GM12875 (cell line): ENCODE measurements around the gene PBXIP1.

Source experiments
- H3K4me3 ChIP-seq: one replicate; pipeline ENCODE4 v1.5.1; 2011; ENCODE audit warnings: low read depth, low read length, control low read depth
- CTCF ChIP-seq: IDR thresholded peaks from 2 replicates; pipeline ENCODE4 v1.5.1; 2011; ENCODE audit warnings: low read depth, mild to moderate bottlenecking, control low read depth, inconsistent platforms, low read length, moderate library complexity, borderline replicate concordance; ENCODE audit not compliant: insufficient read depth

PBXIP1 gene

GRCh38 chr1:154941333-154942013, 14.4 kb downstream of the PBXIP1 start:
- H3K4me3 ChIP-seq: peak overlapping the region; percentile 71
- TF ChIP-seq CTCF: no peak

GRCh38 chr1:154940651-154941194, 15.2 kb downstream of the PBXIP1 start:
- H3K4me3 ChIP-seq: peak overlapping the region; percentile 71

GRCh38 chr1:154940213-154940560, 15.7 kb downstream of the PBXIP1 start:
- no peak for TF ChIP-seq CTCF

More at GRCh38 chr1:154940651-154941194, 15.2 kb downstream of the PBXIP1 start:
- no peak for TF ChIP-seq CTCF

DNA sequence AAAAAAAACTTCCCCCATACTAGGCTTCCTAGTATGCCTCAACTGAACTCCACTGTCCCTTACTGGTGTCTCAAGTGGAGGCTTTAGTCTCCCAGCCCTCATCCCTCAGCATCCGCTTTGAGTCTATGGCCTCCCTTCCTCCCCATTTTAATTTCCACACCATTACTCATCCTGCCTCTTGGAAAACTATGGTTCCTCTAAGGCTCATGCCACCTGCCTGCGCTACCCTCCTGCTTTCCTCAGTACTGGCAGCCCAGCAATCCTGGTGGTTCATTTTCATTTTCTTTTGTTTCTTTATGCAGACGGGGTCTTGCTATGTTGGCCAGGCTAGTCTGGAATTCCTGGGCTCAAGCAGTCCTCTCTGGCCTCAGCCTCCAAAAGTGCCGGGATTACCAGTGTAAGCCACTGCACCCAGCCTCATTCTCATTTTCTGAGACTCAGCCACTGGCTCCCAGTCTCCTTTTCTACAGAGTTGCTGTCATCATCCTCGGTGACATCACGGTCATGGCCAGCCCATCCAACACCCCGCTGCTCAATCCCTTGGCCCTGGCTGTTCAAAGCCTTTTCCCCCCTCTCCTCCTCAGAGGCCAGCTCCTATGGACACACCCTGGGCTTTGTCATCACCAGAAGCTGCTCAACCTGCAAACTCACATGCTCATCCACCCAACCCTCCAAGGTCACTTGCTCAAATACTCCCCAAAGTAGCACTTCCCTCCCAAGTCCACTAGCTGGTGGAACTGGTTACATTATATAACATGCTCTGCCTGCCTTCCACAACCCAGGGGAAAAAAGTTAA, 17.1 kb downstream of the PBXIP1 start:
- no peak for TF ChIP-seq CTCF
- no peak overlapping the region for H3K4me3 ChIP-seq

More at GRCh38 chr1:154940213-154940560, 15.7 kb downstream of the PBXIP1 start:
- H3K4me3 ChIP-seq: peak overlapping the region; percentile 22

- H3K4me3 ChIP-seq: no peak overlapping the region
- no peak for TF ChIP-seq CTCF
These were observed 17.9 kb downstream of the PBXIP1 start for GRCh38 chr1:154937988-154938386.

GRCh38 chr1:154937085-154937987, 18.6 kb downstream of the PBXIP1 start:
- TF ChIP-seq CTCF: peak; percentile 13; the same call in 1 of the 2 replicates
- H3K4me3 ChIP-seq: peak overlapping the region; percentile 66
